Measurements from ENCODE around the gene OR51B4. TPM values are rescaled to one million over a fixed set of nuclear protein-coding genes. Genes with fewer than 3 reads are reported as not detected.

The OR51B4 gene
- total and polyA plus RNA-seq, 9 of the 15 experiments (the other 6 are each of a cell fraction or from before 2014, with no cell fraction given), result 17.1 to 64.6 (median 39.9) TPM

GRCh38 chr11:5275369-5276110 lies 26.2 kb downstream of the OR51B4 start (continued):
- TF ChIP-seq JUNB (CRISPR knock-in tag; conservative IDR thresholded peaks at IDR 0.05) (no peak), MCM3 (IDR thresholded peaks at IDR 0.05) (no peak), MEIS2 (IDR thresholded peaks at IDR 0.05; ENCODE audit: partially characterized antibody) (peak; percentile 59), ZNF407 (IDR thresholded peaks at IDR 0.05; ENCODE audit: low read depth) (no peak), ZNF589 (CRISPR knock-in tag; IDR thresholded peaks at IDR 0.05; ENCODE audit: low read depth) (no peak), NRF1 (conservative IDR thresholded peaks at IDR 0.05 in 1 of 2, IDR thresholded peaks at IDR 0.05 in 1 of 2) (peak; percentile 37 to 38; a peak in 3 of 4 replicates), ZNF23 (CRISPR knock-in tag; IDR thresholded peaks at IDR 0.05) (no peak), IFI16 (CRISPR knock-in tag; IDR thresholded peaks at IDR 0.05) (0 out of 2 replicates have a peak, but pooled peaks have one; percentile 44), FOXA1 (IDR thresholded peaks at IDR 0.05; ENCODE audit: borderline replicate concordance) (no peak), KDM5B (IDR thresholded peaks at IDR 0.05; ENCODE audit: insufficient replicate concordance, low read depth, low read length) (no peak), DLX4 (CRISPR knock-in tag; IDR thresholded peaks at IDR 0.05) (no peak), HBP1 (CRISPR knock-in tag; IDR thresholded peaks at IDR 0.05) (no peak), XRCC5 (IDR thresholded peaks at IDR 0.05; ENCODE audit: low read depth, low read length) (no peak)
